ENCODE measurements around the gene PTPRF.

The PTPRF gene

DNA sequence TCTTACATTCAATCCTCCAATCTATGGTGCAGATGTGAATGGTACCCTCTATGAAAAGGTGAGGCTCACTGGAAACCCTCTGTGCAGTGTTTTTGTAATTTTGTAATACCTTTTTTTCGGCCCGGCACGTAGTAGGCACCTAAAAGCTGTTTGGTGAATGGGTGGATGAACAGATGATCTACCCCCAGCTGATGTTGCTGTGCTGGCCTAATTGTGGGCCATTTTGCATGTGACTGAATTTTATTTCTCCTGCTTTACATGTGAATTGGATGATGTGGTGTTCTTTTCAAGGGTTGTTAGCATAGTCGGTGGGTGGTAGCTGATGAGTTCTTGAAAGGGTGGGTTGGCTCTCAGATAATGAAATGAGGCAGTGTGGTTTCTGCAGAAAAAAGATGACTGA is 129.7 kb downstream of the PTPRF start:
- no peaks in the 10 kb centered on the region for H3K27me3 ChIP-seq (ENCODE audit: control insufficient read depth, low read length)
- no peaks in the 10 kb centered on the region for H3K79me2 ChIP-seq (ENCODE audit: control insufficient read depth, low read length)
- H3K27ac ChIP-seq (ENCODE audit: low read depth, low read length): no peak overlapping the region
- H3K4me3 ChIP-seq (ENCODE audit: low read length): no peak overlapping the region
- no peaks in the 10 kb centered on the region for H3K9me3 ChIP-seq (ENCODE audit: control insufficient read depth, insufficient read depth, low read length)
- no peaks in the 10 kb centered on the region for H4K20me1 ChIP-seq (ENCODE audit: control insufficient read depth, insufficient read depth, low read depth, low read length)
- H3K36me3 ChIP-seq (ENCODE audit: control insufficient read depth, low read length): peaks cover 79% of the 10 kb centered on the region
- no peak overlapping the region for H3K4me2 ChIP-seq (ENCODE audit: low read length)
- H3K4me1 ChIP-seq (ENCODE audit: control insufficient read depth, low read length): no peaks in the 10 kb centered on the region
- no peaks in the 10 kb centered on the region for H3F3A ChIP-seq (ENCODE audit: control insufficient read depth, insufficient read depth)
- no peak for TF ChIP-seq EZH2phosphoT487 (IDR thresholded peaks at IDR 0.05; ENCODE audit: borderline replicate concordance, low read length)
- no peaks in the 10 kb centered on the region for H3K9me2 ChIP-seq (replicated peaks; ENCODE audit: control insufficient read depth, low read length)

DNA sequence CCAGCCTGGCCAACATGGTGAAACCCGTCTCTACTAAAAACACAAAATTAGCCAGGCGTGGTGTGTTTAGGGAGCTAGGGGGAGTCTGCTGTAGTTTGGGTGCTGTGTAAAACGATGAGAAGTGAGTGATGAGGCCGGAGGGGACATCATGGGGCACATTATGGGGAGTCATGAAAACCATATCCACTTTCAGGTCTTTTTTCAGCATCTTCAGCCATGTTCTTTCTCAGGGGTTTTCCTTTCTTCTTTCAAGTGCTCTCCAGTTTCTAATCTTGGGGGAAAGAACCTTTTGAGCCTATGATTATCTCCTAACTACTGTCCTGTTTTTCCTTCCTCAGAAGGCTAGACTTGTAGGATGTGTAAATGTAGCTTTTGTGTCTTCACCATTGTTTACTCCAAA is 133.7 kb downstream of the PTPRF start:
- TF ChIP-seq, protein P1, sequence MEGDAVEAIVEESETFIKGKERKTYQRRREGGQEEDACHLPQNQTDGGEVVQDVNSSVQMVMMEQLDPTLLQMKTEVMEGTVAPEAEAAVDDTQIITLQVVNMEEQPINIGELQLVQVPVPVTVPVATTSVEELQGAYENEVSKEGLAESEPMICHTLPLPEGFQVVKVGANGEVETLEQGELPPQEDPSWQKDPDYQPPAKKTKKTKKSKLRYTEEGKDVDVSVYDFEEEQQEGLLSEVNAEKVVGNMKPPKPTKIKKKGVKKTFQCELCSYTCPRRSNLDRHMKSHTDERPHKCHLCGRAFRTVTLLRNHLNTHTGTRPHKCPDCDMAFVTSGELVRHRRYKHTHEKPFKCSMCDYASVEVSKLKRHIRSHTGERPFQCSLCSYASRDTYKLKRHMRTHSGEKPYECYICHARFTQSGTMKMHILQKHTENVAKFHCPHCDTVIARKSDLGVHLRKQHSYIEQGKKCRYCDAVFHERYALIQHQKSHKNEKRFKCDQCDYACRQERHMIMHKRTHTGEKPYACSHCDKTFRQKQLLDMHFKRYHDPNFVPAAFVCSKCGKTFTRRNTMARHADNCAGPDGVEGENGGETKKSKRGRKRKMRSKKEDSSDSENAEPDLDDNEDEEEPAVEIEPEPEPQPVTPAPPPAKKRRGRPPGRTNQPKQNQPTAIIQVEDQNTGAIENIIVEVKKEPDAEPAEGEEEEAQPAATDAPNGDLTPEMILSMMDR (IDR thresholded peaks at IDR 0.05; ENCODE audit: low read depth, low read length, poor library complexity, severe bottlenecking): no peak
- no peak for TF ChIP-seq EZH2phosphoT487 (IDR thresholded peaks at IDR 0.05; ENCODE audit: borderline replicate concordance, low read length)
- H3K36me3 ChIP-seq (ENCODE audit: control insufficient read depth, low read length): peaks cover 87% of the 10 kb centered on the region
- no peaks in the 10 kb centered on the region for H3K9me3 ChIP-seq (ENCODE audit: control insufficient read depth, insufficient read depth, low read length)
- H3K27ac ChIP-seq (ENCODE audit: low read depth, low read length): no peak overlapping the region
- H3K27me3 ChIP-seq (ENCODE audit: control insufficient read depth, low read length): no peaks in the 10 kb centered on the region
- H3K4me1 ChIP-seq (ENCODE audit: control insufficient read depth, low read length): no peaks in the 10 kb centered on the region
- no peak overlapping the region for H3K4me2 ChIP-seq (ENCODE audit: low read length)
- H3K4me3 ChIP-seq (ENCODE audit: low read length): no peak overlapping the region
- H3F3A ChIP-seq (ENCODE audit: control insufficient read depth, insufficient read depth): no peaks in the 10 kb centered on the region
- no peaks in the 10 kb centered on the region for H3K79me2 ChIP-seq (ENCODE audit: control insufficient read depth, low read length)
- H4K20me1 ChIP-seq (ENCODE audit: control insufficient read depth, insufficient read depth, low read depth, low read length): no peaks in the 10 kb centered on the region
- no peaks in the 10 kb centered on the region for H3K9me2 ChIP-seq (replicated peaks; ENCODE audit: control insufficient read depth, low read length)

DNA sequence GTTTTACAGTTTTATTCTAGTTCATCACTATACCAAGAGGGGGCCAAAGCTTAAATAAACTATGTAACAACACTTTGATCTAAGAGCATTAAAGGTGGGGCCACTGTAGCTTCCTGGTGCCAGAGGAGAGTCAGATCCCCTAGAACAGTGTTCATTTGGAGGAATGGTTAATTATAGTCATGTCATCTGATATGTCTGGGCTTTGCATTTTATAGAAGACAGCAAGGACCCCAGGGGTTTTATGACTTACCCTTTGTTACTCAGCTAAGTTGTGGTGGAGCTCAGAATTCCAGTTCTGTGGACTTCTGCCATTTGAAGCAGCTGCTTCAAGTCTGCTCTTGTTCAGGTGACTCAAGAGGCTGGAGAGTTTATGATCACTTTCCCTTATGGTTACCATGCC is 135.9 kb downstream of the PTPRF start:
- Histone ChIP-seq H3K79me2 (ENCODE audit: control insufficient read depth, low read length) (no peaks in the 10 kb centered on the region), H3K4me2 (ENCODE audit: low read length) (no peak overlapping the region), H3K4me1 (ENCODE audit: control insufficient read depth, low read length) (no peaks in the 10 kb centered on the region), H3F3A (ENCODE audit: control insufficient read depth, insufficient read depth) (no peaks in the 10 kb centered on the region), H3K9me3 (ENCODE audit: control insufficient read depth, insufficient read depth, low read length) (no peaks in the 10 kb centered on the region), H3K4me3 (ENCODE audit: low read length) (no peak overlapping the region), H3K27ac (ENCODE audit: low read depth, low read length) (no peak overlapping the region), H4K20me1 (ENCODE audit: control insufficient read depth, insufficient read depth, low read depth, low read length) (no peaks in the 10 kb centered on the region), H3K9me2 (replicated peaks; ENCODE audit: control insufficient read depth, low read length) (no peaks in the 10 kb centered on the region), H3K36me3 (ENCODE audit: control insufficient read depth, low read length) (peaks cover 91% of the 10 kb centered on the region), H3K27me3 (ENCODE audit: control insufficient read depth, low read length) (no peaks in the 10 kb centered on the region)
- TF ChIP-seq, protein P1 (IDR thresholded peaks at IDR 0.05; ENCODE audit: low read depth, low read length, poor library complexity, severe bottlenecking): no peak
- TF ChIP-seq EZH2phosphoT487 (IDR thresholded peaks at IDR 0.05; ENCODE audit: borderline replicate concordance, low read length): no peak

DNA sequence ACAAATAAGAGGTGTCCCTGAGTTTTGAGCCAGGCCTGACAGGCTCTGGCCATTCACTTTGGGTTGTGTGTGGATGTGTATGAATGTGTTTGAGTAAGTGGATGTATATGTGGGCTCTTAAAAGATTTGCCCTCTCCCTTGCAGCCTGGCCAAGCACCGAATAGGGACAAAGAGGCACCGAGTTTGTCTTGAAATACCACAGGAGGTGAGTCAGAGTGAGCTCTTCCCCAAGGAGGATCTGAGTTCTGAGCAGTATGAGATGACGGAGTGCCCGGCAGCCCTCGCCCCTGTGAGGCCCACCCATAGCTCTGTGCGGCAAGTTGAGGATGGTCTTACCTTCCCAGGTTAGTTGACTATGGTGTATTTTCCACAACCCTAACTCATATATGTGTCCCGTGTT is 138.3 kb downstream of the PTPRF start:
- Histone ChIP-seq H3K79me2 (ENCODE audit: control insufficient read depth, low read length) (no peaks in the 10 kb centered on the region), H3F3A (ENCODE audit: control insufficient read depth, insufficient read depth) (no peaks in the 10 kb centered on the region), H3K4me1 (ENCODE audit: control insufficient read depth, low read length) (no peaks in the 10 kb centered on the region), H4K20me1 (ENCODE audit: control insufficient read depth, insufficient read depth, low read depth, low read length) (no peaks in the 10 kb centered on the region), H3K27ac (ENCODE audit: low read depth, low read length) (no peak overlapping the region), H3K4me2 (ENCODE audit: low read length) (no peak overlapping the region), H3K27me3 (ENCODE audit: control insufficient read depth, low read length) (no peaks in the 10 kb centered on the region), H3K36me3 (ENCODE audit: control insufficient read depth, low read length) (peaks cover 85% of the 10 kb centered on the region), H3K9me2 (replicated peaks; ENCODE audit: control insufficient read depth, low read length) (no peaks in the 10 kb centered on the region), H3K4me3 (ENCODE audit: low read length) (no peak overlapping the region), H3K9me3 (ENCODE audit: control insufficient read depth, insufficient read depth, low read length) (no peaks in the 10 kb centered on the region)
- TF ChIP-seq EZH2phosphoT487 (IDR thresholded peaks at IDR 0.05; ENCODE audit: borderline replicate concordance, low read length): no peak
- TF ChIP-seq, protein P1 (IDR thresholded peaks at IDR 0.05; ENCODE audit: low read depth, low read length, poor library complexity, severe bottlenecking): no peak
